ENCODE results near the gene AQP1. TPM values are rescaled to one million over a fixed set of nuclear protein-coding genes. Genes with fewer than 3 reads are reported as not detected.

Gene AQP1
- total RNA-seq, 3 donors from 2014 or later: 43.0 to 89.6 (median 48.1) TPM

GRCh38 chr7:30906515-30907240 lies 5.0 kb upstream of the AQP1 start:
- ATAC-seq: no peak
- Histone ChIP-seq H3K9me3 (no peaks in the 10 kb centered on the region), H3K4me1 (ENCODE audit: low read depth) (peaks cover 15% of the 10 kb centered on the region), H3K4me3 (no peak overlapping the region), H3K36me3 (ENCODE audit: low read depth) (no peaks in the 10 kb centered on the region)
- intact Hi-C loops (cut with DNase I, micrococcal nuclease): no loop called here
- no peak for DNase-seq
- no peak for TF ChIP-seq CTCF (IDR thresholded peaks at IDR 0.05)

GRCh38 chr7:30907527-30908267 lies 4.0 kb upstream of the AQP1 start:
- Histone ChIP-seq H3K4me3 (no peak overlapping the region), H3K4me1 (ENCODE audit: low read depth) (peaks cover 15% of the 10 kb centered on the region), H3K36me3 (ENCODE audit: low read depth) (no peaks in the 10 kb centered on the region), H3K9me3 (no peaks in the 10 kb centered on the region)
- no peak for TF ChIP-seq CTCF (IDR thresholded peaks at IDR 0.05)
- ATAC-seq (no peak), DNase-seq (no peak)
- intact Hi-C loops (cut with DNase I, micrococcal nuclease): no loop called here

GRCh38 chr7:30908681-30909080 lies 3.0 kb upstream of the AQP1 start:
- H3K4me1 ChIP-seq (ENCODE audit: low read depth): peaks cover 15% of the 10 kb centered on the region
- no peak overlapping the region for H3K4me3 ChIP-seq
- ATAC-seq (no peak), DNase-seq (no peak)
- intact Hi-C loops (cut with DNase I, micrococcal nuclease): no loop called here
- H3K9me3 ChIP-seq: no peaks in the 10 kb centered on the region
- H3K36me3 ChIP-seq (ENCODE audit: low read depth): no peaks in the 10 kb centered on the region
- no peak for TF ChIP-seq CTCF (IDR thresholded peaks at IDR 0.05)

GRCh38 chr7:30909431-30909830 lies 2.2 kb upstream of the AQP1 start:
- TF ChIP-seq CTCF (IDR thresholded peaks at IDR 0.05): no peak

GRCh38 chr7:30910411-30911073 lies 1.1 kb upstream of the AQP1 start:
- intact Hi-C loops (cut with DNase I, micrococcal nuclease): no loop called here
- DNase-seq: no peak
- TF ChIP-seq CTCF (IDR thresholded peaks at IDR 0.05): no peak
- Histone ChIP-seq H3K9me3 (no peaks in the 10 kb centered on the region), H3K4me3 (no peak overlapping the region), H3K36me3 (ENCODE audit: low read depth) (no peaks in the 10 kb centered on the region), H3K4me1 (ENCODE audit: low read depth) (peaks cover 18% of the 10 kb centered on the region)
- ATAC-seq: no peak

More at GRCh38 chr7:30909431-30909830, 2.2 kb upstream of the AQP1 start:
- DNase-seq (no peak), ATAC-seq (no peak)
- H3K4me3 ChIP-seq: no peak overlapping the region
- no peaks in the 10 kb centered on the region for H3K36me3 ChIP-seq (ENCODE audit: low read depth)
- intact Hi-C loops (cut with DNase I, micrococcal nuclease): no loop called here
- no peaks in the 10 kb centered on the region for H3K9me3 ChIP-seq
- H3K4me1 ChIP-seq (ENCODE audit: low read depth): peaks cover 20% of the 10 kb centered on the region
